ENCODE measurements around the gene PRICKLE3.

The PRICKLE3 gene

GRCh38 chrX:49165901-49166881 lies 20.0 kb downstream of the PRICKLE3 start:
- TF ChIP-seq, protein P1, sequence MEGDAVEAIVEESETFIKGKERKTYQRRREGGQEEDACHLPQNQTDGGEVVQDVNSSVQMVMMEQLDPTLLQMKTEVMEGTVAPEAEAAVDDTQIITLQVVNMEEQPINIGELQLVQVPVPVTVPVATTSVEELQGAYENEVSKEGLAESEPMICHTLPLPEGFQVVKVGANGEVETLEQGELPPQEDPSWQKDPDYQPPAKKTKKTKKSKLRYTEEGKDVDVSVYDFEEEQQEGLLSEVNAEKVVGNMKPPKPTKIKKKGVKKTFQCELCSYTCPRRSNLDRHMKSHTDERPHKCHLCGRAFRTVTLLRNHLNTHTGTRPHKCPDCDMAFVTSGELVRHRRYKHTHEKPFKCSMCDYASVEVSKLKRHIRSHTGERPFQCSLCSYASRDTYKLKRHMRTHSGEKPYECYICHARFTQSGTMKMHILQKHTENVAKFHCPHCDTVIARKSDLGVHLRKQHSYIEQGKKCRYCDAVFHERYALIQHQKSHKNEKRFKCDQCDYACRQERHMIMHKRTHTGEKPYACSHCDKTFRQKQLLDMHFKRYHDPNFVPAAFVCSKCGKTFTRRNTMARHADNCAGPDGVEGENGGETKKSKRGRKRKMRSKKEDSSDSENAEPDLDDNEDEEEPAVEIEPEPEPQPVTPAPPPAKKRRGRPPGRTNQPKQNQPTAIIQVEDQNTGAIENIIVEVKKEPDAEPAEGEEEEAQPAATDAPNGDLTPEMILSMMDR (IDR thresholded peaks at IDR 0.05; ENCODE audit: low read depth, low read length): no peak
- TF ChIP-seq EZH2phosphoT487 (IDR thresholded peaks at IDR 0.05; ENCODE audit: low read depth): no peak
- Histone ChIP-seq H3K27me3 (ENCODE audit: low read depth, low read length) (no peaks in the 10 kb centered on the region), H3K27ac (ENCODE audit: low read length) (peak overlapping the region; percentile 51; the same call in 1 of the 2 replicates), H3K4me3 (ENCODE audit: low read length) (peak overlapping the region; percentile 70), H3K4me1 (ENCODE audit: low read length) (peaks cover 27% of the 10 kb centered on the region), H3K4me2 (ENCODE audit: low read length) (peak overlapping the region; percentile 90), H3K79me2 (ENCODE audit: low read length) (no peaks in the 10 kb centered on the region), H3K36me3 (replicated peaks; ENCODE audit: low read depth, low read length) (no peaks in the 10 kb centered on the region), H2AFZ (ENCODE audit: low read depth, low read length) (no peak overlapping the region), H4K20me1 (ENCODE audit: insufficient read depth, low read length) (no peaks in the 10 kb centered on the region), H3K9ac (ENCODE audit: low read length) (peak overlapping the region; percentile 56; the same call in 1 of the 2 replicates), H3K9me3 (ENCODE audit: insufficient read depth, low read length) (no peaks in the 10 kb centered on the region)

- H2AFZ ChIP-seq (ENCODE audit: low read depth, low read length): no peak overlapping the region
- TF ChIP-seq, protein P1 (IDR thresholded peaks at IDR 0.05; ENCODE audit: low read depth, low read length): no peak
- no peak for TF ChIP-seq EZH2phosphoT487 (IDR thresholded peaks at IDR 0.05; ENCODE audit: low read depth)
- H3K4me3 ChIP-seq (ENCODE audit: low read length): peak overlapping the region; percentile 82
- H3K79me2 ChIP-seq (ENCODE audit: low read length): no peaks in the 10 kb centered on the region
- no peak overlapping the region for H3K27ac ChIP-seq (ENCODE audit: low read length)
- H3K36me3 ChIP-seq (replicated peaks; ENCODE audit: low read depth, low read length): no peaks in the 10 kb centered on the region
- H3K9me3 ChIP-seq (ENCODE audit: insufficient read depth, low read length): no peaks in the 10 kb centered on the region
- peak overlapping the region; percentile 92 for H3K4me2 ChIP-seq (ENCODE audit: low read length)
- H3K4me1 ChIP-seq (ENCODE audit: low read length): peaks cover 27% of the 10 kb centered on the region
- no peak overlapping the region for H3K9ac ChIP-seq (ENCODE audit: low read length)
- H4K20me1 ChIP-seq (ENCODE audit: insufficient read depth, low read length): no peaks in the 10 kb centered on the region
- no peaks in the 10 kb centered on the region for H3K27me3 ChIP-seq (ENCODE audit: low read depth, low read length)
Observed at GRCh38 chrX:49164589-49165360, 21.4 kb downstream of the PRICKLE3 start.

DNA sequence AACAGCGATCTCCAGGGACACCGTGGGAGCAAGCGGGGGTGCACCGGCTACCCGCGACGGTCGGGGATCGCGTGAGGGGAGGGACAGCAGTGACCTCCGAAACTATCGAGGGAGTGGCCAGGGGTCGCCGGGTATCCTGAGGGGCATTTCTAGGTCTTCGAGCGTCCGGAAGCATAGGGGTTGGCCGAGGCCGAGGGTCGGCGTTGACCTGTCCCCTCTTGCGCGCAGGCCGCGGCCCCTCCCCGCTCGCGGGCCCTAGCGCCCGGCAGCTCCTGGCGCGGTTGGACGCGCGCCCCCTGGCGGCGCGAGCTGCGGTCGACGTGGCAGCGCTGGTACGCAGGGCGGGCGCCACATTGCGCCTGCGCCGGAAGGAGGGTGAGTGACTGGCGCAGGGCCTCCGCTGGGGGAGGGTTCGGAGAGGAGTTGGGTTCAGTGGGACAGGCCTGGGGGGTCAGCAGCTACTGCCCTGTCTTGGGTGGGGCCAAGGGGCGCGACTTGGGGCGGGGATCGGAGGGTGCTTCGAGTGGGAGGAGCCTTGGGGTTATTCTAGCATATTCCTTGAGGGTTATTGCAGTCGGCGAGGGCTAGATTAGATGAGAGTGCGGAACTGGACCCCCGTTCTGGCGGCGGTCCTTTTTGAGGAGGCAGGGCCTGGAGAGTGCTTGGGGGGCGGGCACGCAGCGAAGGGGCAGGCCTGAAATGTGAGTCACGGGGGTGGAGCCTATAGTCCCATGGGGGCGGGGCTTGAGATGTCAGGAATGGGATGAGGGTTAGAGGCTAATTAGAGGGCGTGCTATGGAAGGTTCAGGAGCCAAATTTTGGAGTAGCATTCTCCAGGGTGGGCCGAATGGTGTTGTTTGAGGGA lies 22.4 kb downstream of the PRICKLE3 start:
- H3K9me3 ChIP-seq (ENCODE audit: insufficient read depth, low read length): no peaks in the 10 kb centered on the region
- TF ChIP-seq, protein P1 (IDR thresholded peaks at IDR 0.05; ENCODE audit: low read depth, low read length): peak; percentile 58
- no peak for TF ChIP-seq EZH2phosphoT487 (IDR thresholded peaks at IDR 0.05; ENCODE audit: low read depth)
- H3K4me2 ChIP-seq (ENCODE audit: low read length): peak overlapping the region; percentile 92
- H3K9ac ChIP-seq (ENCODE audit: low read length): peak overlapping the region; percentile 96
- peak overlapping the region; percentile 83; the same call in 1 of the 2 replicates for H2AFZ ChIP-seq (ENCODE audit: low read depth, low read length)
- peak overlapping the region; percentile 75 for H3K27ac ChIP-seq (ENCODE audit: low read length)
- no peaks in the 10 kb centered on the region for H3K36me3 ChIP-seq (replicated peaks; ENCODE audit: low read depth, low read length)
- peaks cover 21% of the 10 kb centered on the region for H3K4me1 ChIP-seq (ENCODE audit: low read length)
- peak overlapping the region; percentile 82 for H3K4me3 ChIP-seq (ENCODE audit: low read length)
- no peaks in the 10 kb centered on the region for H3K79me2 ChIP-seq (ENCODE audit: low read length)
- H4K20me1 ChIP-seq (ENCODE audit: insufficient read depth, low read length): no peaks in the 10 kb centered on the region
- no peaks in the 10 kb centered on the region for H3K27me3 ChIP-seq (ENCODE audit: low read depth, low read length)

Measured in OCI-LY3 (cell line).